IPS DF 4.7 (cell line): Measurements from ENCODE around the gene ERMP1.
"Not testable (repeated sequence)": the region's sequence is repeated elsewhere in the genome, so short reads cannot be mapped to it uniquely, and the experiment has no call there.

Experiments used
- DNase-seq: peaks from one replicate; pipeline ENCODE4 v3.0.0-alpha.2; 2013; ENCODE audit warnings: low spot score; ENCODE audit errors: extremely low read depth

ERMP1 gene

GRCh38 chr9:5832538-5833529 lies at the start of gene ERMP1:
TSS of gene ERMP1 (minus strand) at chr9:5833117. CDS start at chr9:5833027, 90 bp downstream.
- DNase-seq = no peak

GRCh38 chr9:5882244-5883012 lies 49.5 kb upstream of the ERMP1 start:
- DNase-seq = not testable (repeated sequence)

GRCh38 chr9:5879419-5880181 lies 46.7 kb upstream of the ERMP1 start:
- DNase-seq = no peak

- DNase-seq = no peak
These were observed 43.8 kb upstream of the ERMP1 start for GRCh38 chr9:5876711-5877110.

GRCh38 chr9:5876026-5876425 lies 43.1 kb upstream of the ERMP1 start:
- DNase-seq = no peak

GRCh38 chr9:5874048-5874447 lies 41.1 kb upstream of the ERMP1 start:
- no peak for DNase-seq

GRCh38 chr9:5873439-5873838 lies 40.5 kb upstream of the ERMP1 start:
- no peak for DNase-seq

- no peak for DNase-seq
These were observed 39.6 kb upstream of the ERMP1 start for GRCh38 chr9:5872511-5872910.

GRCh38 chr9:5871785-5872184 lies 38.9 kb upstream of the ERMP1 start:
- no peak for DNase-seq

- no peak for DNase-seq
These were observed 37.8 kb upstream of the ERMP1 start for GRCh38 chr9:5870691-5871090.

GRCh38 chr9:5870020-5870339 lies 37.1 kb upstream of the ERMP1 start:
- DNase-seq = no peak

GRCh38 chr9:5869315-5870019 lies 36.5 kb upstream of the ERMP1 start:
- DNase-seq = no peak

- no peak for DNase-seq
These were observed 35.3 kb upstream of the ERMP1 start for GRCh38 chr9:5868235-5868634.

GRCh38 chr9:5866685-5867084 lies 33.8 kb upstream of the ERMP1 start:
- DNase-seq = no peak

GRCh38 chr9:5866272-5866671 lies 33.4 kb upstream of the ERMP1 start:
- no peak for DNase-seq

- no peak for DNase-seq
These were observed 31.5 kb upstream of the ERMP1 start for GRCh38 chr9:5864446-5864845.

- DNase-seq = no peak
These were observed 30.3 kb upstream of the ERMP1 start for GRCh38 chr9:5863092-5863746.

GRCh38 chr9:5858833-5859232 lies 25.9 kb upstream of the ERMP1 start:
- DNase-seq = no peak

- DNase-seq = no peak
These were observed 25.0 kb upstream of the ERMP1 start for GRCh38 chr9:5857928-5858327.

- DNase-seq = no peak
These were observed 21.3 kb upstream of the ERMP1 start for GRCh38 chr9:5854063-5854790.
